KMS-11 (cell line): ENCODE data around the gene AMY2B.

Source experiments
- H2AFZ ChIP-seq: fragments of 200-600 bp; sonication (generic); 2 replicates; pipeline ENCODE4 v1.6.1; 2016; ENCODE audit warnings: antibody characterized with exemption, mixed run types, low read depth
- H3K27ac ChIP-seq: fragments of 200-600 bp; sonication (generic); 2 replicates; pipeline ENCODE4 v1.6.1; 2016; ENCODE audit warnings: mild to moderate bottlenecking, mixed run types
- H3K27me3 ChIP-seq: fragments of 200-600 bp; sonication (generic); 2 replicates; pipeline ENCODE4 v1.6.1; 2017; ENCODE audit warnings: mild to moderate bottlenecking, low read depth, mixed run types, moderate library complexity; ENCODE audit not compliant: insufficient read depth
- H3K36me3 ChIP-seq: fragments of 200-600 bp; sonication (generic); 2 replicates; pipeline ENCODE4 v1.6.1; 2017; ENCODE audit warnings: mild to moderate bottlenecking, mixed run types; ENCODE audit not compliant: insufficient read depth
- H3K4me1 ChIP-seq: fragments of 200-600 bp; sonication (generic); 2 replicates; pipeline ENCODE4 v1.6.1; 2016; ENCODE audit warnings: mild to moderate bottlenecking, low read depth, mixed run types; ENCODE audit not compliant: poor library complexity, severe bottlenecking
- H3K4me2 ChIP-seq: fragments of 200-600 bp; sonication (generic); 2 replicates; pipeline ENCODE4 v1.7.0; 2016; ENCODE audit warnings: mild to moderate bottlenecking, mixed run types
- H3K4me3 ChIP-seq: fragments of 200-600 bp; sonication (generic); IDR thresholded peaks from 2 replicates; pipeline ENCODE4 v1.6.1; 2017; ENCODE audit warnings: low read depth, low read length, mixed read lengths; ENCODE audit not compliant: insufficient read depth
- H3K79me2 ChIP-seq: fragments of 200-600 bp; sonication (generic); 2 replicates; pipeline ENCODE4 v1.6.1; 2016; ENCODE audit warnings: low read depth, mixed run types; ENCODE audit not compliant: insufficient read depth
- H3K9ac ChIP-seq: fragments of 200-600 bp; sonication (generic); 2 replicates; pipeline ENCODE4 v1.6.1; 2016; ENCODE audit warnings: mild to moderate bottlenecking, mixed run types
- H4K20me1 ChIP-seq: fragments of 200-600 bp; sonication (generic); 2 replicates; pipeline ENCODE4 v1.6.1; 2016; ENCODE audit warnings: mild to moderate bottlenecking, mixed run types; ENCODE audit not compliant: insufficient read depth
- TF ChIP-seq, protein P1 (sequence below): fragments of 200-600 bp; sonication (generic); conservative IDR thresholded peaks from 2 replicates; pipeline ENCODE4 v1.6.1; 2017; ENCODE audit warnings: low read depth, mild to moderate bottlenecking, antibody characterized with exemption, low read length, moderate library complexity, mixed read lengths

Gene AMY2B

DNA sequence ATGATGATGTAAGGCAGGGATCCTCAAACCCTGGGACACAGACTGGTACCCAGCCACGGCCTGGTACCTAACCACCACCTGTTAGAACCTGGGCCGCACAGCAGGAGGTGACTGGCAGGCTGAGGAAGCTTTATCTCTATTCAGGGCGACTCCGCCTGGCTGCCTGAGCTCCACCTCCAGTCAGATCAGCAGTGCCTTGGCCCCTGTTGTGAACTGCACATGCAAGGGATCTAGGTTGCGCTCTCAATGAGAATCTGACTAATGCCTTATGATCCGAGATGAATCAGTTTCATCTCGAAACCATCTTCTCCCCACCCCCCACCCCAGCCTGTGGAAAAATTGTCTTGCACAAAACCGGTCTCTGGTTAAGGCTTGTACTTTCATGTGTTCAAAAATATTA lies 41.6 kb upstream of the AMY2B start:
- TF ChIP-seq, protein P1, sequence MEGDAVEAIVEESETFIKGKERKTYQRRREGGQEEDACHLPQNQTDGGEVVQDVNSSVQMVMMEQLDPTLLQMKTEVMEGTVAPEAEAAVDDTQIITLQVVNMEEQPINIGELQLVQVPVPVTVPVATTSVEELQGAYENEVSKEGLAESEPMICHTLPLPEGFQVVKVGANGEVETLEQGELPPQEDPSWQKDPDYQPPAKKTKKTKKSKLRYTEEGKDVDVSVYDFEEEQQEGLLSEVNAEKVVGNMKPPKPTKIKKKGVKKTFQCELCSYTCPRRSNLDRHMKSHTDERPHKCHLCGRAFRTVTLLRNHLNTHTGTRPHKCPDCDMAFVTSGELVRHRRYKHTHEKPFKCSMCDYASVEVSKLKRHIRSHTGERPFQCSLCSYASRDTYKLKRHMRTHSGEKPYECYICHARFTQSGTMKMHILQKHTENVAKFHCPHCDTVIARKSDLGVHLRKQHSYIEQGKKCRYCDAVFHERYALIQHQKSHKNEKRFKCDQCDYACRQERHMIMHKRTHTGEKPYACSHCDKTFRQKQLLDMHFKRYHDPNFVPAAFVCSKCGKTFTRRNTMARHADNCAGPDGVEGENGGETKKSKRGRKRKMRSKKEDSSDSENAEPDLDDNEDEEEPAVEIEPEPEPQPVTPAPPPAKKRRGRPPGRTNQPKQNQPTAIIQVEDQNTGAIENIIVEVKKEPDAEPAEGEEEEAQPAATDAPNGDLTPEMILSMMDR = no peak
- Histone ChIP-seq H3K36me3 (no peaks in the 10 kb centered on the region), H3K79me2 (peaks cover 30% of the 10 kb centered on the region), H2AFZ (no peak overlapping the region), H3K27me3 (no peaks in the 10 kb centered on the region), H3K4me2 (no peak overlapping the region), H4K20me1 (no peaks in the 10 kb centered on the region), H3K27ac (no peak overlapping the region), H3K4me3 (no peak overlapping the region), H3K9ac (no peak overlapping the region), H3K4me1 (peaks cover 10% of the 10 kb centered on the region)

DNA sequence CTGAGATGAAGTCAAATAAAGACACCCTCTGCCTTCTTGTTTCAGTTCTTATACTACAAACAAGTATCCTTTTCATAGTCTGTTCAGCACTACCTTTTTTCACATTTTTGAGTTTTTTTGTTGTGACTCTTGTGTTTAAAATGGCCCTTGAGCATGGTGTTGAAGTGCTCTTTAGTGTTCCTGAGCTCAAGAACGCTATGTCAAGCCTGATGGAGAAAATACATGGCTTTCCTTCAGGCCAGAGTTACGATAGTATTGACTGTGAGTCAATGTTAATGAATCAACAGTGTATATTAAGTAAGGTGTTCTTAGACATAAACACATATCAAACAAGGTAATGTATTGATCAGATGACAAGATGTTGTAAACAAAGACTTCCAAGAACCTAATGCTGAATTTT lies 33.2 kb upstream of the AMY2B start:
- TF ChIP-seq, protein P1 = no peak
- Histone ChIP-seq H3K4me2 (no peak overlapping the region), H3K27ac (no peak overlapping the region), H2AFZ (no peak overlapping the region), H3K4me3 (no peak overlapping the region), H3K27me3 (no peaks in the 10 kb centered on the region), H3K4me1 (no peaks in the 10 kb centered on the region), H3K36me3 (no peaks in the 10 kb centered on the region), H3K9ac (no peak overlapping the region), H4K20me1 (no peaks in the 10 kb centered on the region), H3K79me2 (0 out of 2 replicates have a peak, but pooled peaks cover under 1% of the 10 kb centered on the region)

DNA sequence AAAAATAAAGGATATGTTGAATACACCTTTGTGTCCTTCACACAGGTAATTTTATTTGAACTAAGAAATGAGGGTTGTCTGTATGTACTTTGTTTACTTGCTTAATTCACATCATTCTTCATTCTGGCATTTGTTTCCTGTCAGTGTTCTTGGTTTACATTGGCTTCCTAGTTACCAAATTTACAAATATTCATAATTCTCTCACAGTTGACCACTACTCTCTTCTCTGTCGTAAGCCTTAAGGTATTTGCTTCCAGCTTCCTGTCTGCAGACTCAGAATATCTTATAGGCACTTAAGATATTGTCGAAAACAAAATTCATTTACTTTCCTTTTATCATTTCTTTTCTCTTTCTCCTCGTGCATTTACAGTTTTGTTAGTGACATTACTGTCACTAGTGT lies 30.0 kb upstream of the AMY2B start:
- no peak overlapping the region for H3K9ac ChIP-seq
- H3K27ac ChIP-seq = no peak overlapping the region
- TF ChIP-seq, protein P1 = no peak
- no peaks in the 10 kb centered on the region for H4K20me1 ChIP-seq
- H3K4me3 ChIP-seq = no peak overlapping the region
- H3K36me3 ChIP-seq = 0 out of 2 replicates have a peak, but pooled peaks cover 2% of the 10 kb centered on the region
- no peaks in the 10 kb centered on the region for H3K27me3 ChIP-seq
- no peaks in the 10 kb centered on the region for H3K79me2 ChIP-seq
- H3K4me1 ChIP-seq = no peaks in the 10 kb centered on the region
- H2AFZ ChIP-seq = no peak overlapping the region
- no peak overlapping the region for H3K4me2 ChIP-seq

DNA sequence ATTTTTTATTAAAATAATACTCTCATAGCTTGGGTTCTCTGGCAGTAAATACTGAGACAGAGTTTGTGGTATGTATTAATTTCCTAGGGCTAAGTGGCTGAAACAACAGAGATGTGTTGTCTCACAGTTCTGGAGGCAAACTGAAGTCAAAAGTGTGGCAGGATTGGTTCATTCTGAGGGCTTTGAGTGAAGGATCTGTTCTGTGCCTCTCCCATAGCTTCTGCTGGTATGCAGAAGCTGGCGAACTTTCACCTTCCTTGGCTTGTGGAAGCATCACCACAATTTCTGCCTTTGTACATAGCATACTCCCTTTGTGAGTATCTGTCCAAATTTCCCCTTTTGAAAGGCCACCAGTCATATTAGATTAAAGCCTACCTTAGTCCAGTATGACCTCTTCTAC lies 24.9 kb upstream of the AMY2B start:
- TF ChIP-seq, protein P1 = no peak
- Histone ChIP-seq H3K4me1 (no peaks in the 10 kb centered on the region), H4K20me1 (no peaks in the 10 kb centered on the region), H3K9ac (no peak overlapping the region), H3K36me3 (0 out of 2 replicates have a peak, but pooled peaks cover 2% of the 10 kb centered on the region), H3K27ac (no peak overlapping the region), H3K4me3 (no peak overlapping the region), H3K4me2 (no peak overlapping the region), H2AFZ (no peak overlapping the region), H3K27me3 (no peaks in the 10 kb centered on the region), H3K79me2 (no peaks in the 10 kb centered on the region)

DNA sequence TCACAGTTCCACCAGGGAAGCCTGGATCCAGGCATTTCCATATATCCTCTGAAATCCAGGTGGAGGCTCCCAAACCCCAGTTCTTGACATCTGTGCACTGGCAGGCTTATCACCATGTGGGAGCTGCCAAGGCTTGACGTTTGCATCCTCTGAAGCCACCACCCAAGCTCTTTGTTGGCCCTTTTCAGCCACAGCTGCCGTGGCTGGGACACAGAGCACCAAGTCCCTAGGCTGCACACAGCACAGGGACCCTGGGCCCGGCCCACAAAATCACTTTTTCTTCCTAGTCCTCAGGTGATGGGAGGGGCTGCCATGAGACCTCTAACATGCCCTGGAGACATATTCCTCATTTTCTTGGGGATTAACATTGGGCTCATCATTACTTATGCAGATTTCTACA lies 23.5 kb upstream of the AMY2B start:
- TF ChIP-seq, protein P1 = no peak
- Histone ChIP-seq H3K4me2 (no peak overlapping the region), H2AFZ (no peak overlapping the region), H3K27me3 (no peaks in the 10 kb centered on the region), H3K9ac (no peak overlapping the region), H3K4me3 (no peak overlapping the region), H3K27ac (no peak overlapping the region), H3K36me3 (0 out of 2 replicates have a peak, but pooled peaks cover 2% of the 10 kb centered on the region), H4K20me1 (no peaks in the 10 kb centered on the region), H3K79me2 (no peaks in the 10 kb centered on the region), H3K4me1 (no peaks in the 10 kb centered on the region)
